ENCODE results near the gene WFDC6.

WFDC6 gene

DNA sequence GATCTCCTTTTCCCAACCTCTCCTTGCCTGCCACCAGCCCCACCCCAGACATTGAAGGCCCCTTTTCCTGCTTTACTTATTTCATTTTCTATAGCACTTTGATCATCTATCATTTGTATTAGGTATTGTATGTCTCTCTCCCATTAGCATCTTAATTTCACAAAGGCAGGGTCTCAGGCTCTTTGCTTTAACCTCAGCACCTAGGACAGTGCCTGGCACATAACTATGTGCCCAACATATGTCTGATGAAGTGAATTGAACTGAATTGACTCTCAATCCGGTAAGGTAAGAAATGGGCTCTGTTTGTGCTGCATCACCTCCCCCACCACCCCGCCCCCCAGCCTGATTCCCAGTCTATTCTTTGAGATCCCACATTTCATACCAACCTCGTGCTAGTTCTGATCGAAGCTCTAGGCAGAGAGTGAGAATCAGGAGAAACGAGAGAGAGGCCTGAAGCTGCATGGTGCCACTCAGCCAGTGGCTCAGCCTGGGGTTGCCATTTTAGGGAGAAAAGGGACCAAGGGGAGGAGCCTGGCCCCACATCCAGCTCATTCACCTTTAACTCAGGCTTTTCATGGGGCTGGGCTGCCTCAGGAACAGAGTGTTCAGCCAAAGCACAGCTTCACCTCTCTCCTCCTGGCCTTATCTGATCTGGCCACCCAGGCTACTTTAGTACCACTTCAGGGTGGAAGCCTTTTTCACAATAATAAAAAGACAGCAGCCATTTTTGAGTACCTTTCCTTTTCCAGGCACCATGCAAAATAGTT is 24.0 kb downstream of the WFDC6 start, which contains the start of gene SPINT3:
Gene SPINT3 (minus strand): TSS at position 476 of the 767 bp plus-strand sequence. CDS start 14 bp downstream, at position 462.
- ATAC-seq = no peak

DNA sequence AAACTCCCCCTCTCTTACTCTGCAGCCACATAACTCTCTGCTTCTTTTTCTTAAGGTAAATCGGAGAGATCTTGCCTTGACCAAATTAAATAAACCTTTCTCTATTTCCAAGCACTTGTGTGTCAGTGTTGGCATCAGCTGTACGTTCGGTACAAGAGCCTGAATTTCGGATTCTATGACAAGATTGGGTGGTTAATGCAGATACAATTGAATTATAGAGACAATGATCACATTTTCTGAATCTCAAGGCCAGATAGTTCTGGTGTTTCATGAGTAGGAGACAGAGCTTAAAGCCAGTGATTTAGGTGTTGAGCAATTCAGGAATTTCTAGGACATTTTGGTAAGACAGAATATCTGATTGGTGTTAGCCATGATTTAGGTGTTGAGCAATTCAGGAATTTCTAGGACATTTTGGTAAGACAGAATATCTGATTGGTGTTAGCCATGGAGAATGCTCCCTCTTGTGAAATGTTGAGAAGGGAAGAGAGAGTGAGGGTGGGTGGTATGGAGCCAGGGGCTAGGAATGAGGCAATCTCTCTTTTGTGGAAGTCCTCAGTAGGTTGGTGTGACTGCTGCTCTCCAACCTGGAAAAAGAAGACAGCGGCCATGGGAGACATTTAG is 28.9 kb downstream of the WFDC6 start:
- ATAC-seq = no peak

- no peak for ATAC-seq
Measured at GRCh38 chr20:45509091-45509490, 30.2 kb downstream of the WFDC6 start.

- no peak for ATAC-seq
Measured at GRCh38 chr20:45508068-45508886, 31.0 kb downstream of the WFDC6 start.

DNA sequence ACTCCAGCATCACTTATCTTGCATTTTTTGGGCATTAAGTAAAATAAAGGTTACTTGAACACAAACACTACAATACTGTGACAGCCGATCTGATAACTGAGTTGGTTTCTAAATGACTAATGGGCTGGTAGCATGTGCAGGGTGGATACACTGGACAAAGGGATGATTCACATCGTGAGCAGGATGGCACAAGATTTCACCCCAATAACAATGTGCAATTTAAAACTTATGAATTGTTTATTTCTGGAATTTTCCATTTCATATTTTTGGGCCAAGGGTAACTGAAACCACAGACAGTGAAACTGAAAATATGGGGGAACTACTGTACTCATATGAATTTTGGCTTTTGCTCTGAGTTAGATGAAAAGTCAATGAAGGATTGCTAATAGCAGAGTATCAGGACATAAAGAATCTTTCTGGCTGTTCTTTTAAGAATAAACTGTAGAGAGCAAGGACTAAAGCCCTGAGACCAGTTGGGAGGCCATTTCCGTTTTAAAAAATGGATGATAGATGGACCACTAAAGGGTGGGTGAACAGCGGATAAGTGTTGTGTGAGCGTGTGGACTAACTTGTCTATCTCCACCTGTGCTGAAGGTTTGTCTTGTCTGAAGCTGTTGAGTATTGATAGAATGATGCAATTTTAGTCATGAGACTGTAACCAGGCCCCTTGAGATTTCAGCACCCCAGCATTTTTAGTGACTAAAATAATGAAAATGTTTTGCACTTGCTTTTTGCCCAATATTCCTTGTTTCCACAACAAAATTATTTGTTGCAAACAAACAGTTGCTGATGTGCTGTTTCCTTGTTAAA is 32.1 kb downstream of the WFDC6 start:
- no peak for ATAC-seq

GRCh38 chr20:45506398-45506797 is 32.9 kb downstream of the WFDC6 start:
- no peak for ATAC-seq

DNA sequence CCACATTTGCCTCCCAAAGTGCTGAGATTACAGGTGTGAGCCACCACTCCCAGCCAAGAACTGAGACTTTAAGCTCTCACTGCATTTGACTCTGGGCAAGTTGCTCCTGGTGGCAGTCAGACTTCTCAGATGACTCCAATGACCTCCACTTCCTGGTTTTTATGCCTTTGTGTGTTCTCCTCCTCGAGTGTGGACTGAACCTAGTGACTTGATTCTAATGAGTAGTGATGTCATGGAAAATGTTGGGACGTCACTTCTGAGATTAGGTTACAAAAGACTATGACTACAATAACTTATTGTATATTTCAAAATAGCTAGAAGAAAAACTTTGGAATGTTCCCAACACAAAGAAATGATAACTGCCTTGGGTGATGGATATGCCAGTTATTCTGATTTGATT is 35.9 kb downstream of the WFDC6 start:
- no peak for ATAC-seq

- no peak for ATAC-seq
Measured at GRCh38 chr20:45502561-45502960, 36.7 kb downstream of the WFDC6 start.

DNA sequence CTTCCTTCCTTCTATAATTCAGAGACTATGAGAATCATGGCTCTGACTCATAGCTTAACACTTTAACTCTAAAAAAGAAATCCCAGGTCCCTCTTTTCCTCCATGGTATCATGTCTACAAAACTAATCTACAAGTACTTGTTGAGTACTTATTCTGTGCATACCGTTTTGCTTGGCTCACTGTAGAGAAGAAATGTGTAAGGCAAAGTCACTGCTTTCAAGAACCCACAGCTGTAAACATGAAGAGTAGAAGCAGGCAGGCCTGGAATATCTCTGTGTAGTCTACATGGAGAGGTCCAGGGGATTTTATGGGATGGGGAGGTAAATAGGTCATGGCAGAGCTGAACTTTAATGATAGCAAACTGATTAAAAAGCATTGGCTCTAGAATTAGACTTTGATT is 37.7 kb downstream of the WFDC6 start:
- ATAC-seq = no peak

GRCh38 chr20:45500022-45500421 is 39.3 kb downstream of the WFDC6 start:
- ATAC-seq = no peak

GRCh38 chr20:45497971-45498494 is 41.2 kb downstream of the WFDC6 start:
- no peak for ATAC-seq

GRCh38 chr20:45496166-45496565 is 43.1 kb downstream of the WFDC6 start:
- ATAC-seq = no peak

DNA sequence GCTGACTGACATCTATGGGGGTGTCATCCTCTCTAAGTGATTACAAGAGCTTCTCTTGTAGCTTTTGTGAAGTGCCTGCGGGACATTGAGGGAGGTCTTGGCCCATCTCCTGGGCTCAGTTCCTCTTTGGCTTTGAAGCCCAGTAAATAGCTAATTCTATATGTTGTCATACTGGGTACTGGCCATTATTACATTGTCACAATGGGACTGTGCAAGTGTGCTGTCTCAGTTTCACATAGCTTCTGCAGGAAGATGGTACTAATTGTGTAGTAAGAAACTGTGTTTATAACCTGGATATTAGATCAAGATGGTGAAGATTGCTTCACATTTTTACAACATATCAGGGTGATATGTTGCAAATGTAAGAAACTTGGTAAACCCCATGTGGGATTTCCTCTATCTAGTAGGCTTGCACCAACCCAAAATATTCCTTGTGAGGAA is 43.8 kb downstream of the WFDC6 start:
- no peak for ATAC-seq

GRCh38 chr20:45489083-45489531 is 50.2 kb downstream of the WFDC6 start:
- ATAC-seq = no peak

DNA sequence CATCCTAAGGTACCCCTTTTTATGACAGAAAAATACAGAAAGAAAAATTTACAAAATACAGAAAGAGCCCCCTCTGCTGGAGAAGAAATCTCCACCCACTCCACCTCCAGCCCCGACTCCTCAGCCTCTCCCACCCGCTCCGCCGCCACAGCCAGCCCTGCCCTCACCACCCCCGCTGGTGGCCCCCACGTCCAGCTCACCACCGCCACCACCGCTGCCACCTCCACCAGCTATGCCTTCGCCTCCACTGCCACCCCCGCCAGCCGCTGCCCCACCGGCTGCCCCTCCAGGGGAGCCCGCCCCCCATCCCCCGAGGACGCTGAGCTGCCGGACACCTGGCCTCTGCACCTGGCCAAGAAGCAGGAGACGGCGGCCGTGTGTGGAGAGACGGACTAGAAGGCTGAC is 52.0 kb downstream of the WFDC6 start:
- no peak for ATAC-seq

GRCh38 chr20:45485388-45485787 is 53.9 kb downstream of the WFDC6 start:
- no peak for ATAC-seq

DNA sequence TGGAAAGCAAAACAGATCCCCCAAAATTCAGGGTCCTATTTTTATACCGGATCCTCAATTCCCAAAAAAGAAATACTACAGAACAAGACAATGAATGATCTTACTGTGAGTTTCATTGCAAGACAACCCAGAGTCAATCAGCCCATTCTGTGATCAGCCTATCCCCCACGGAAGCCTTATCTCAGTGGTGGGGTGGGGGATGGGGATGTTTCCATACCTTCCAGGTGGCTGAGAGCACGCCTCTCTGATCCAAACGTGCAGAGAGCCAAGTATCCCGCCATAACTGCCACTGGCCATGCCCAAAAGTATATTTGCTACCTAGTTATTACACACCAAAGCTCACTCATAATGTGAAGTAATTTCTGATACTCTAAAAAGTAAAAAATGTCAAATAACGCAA is 54.6 kb downstream of the WFDC6 start:
- ATAC-seq = no peak
